Prostate gland (tissue), 2 donors: ENCODE measurements around the gene PTPA. TPM values are rescaled to one million over a fixed set of nuclear protein-coding genes. Genes with fewer than 3 reads are reported as not detected.
"Not testable (repeated sequence)": the region's sequence is repeated elsewhere in the genome, so short reads cannot be mapped to it uniquely, and the experiment has no call there.

ENCODE experiments used
- DNase-seq: peaks from one replicate; pipeline ENCODE4 v3.0.0-alpha.2; 2019; ENCODE audit warnings: low spot score
- H3K27ac ChIP-seq, 2 donors: fragments of 200-600 bp; sonication (generic); 2 replicates each; pipeline ENCODE4 v1.5.1; 2017 to 2019
- H3K27me3 ChIP-seq: fragments of 200-600 bp; sonication (generic); replicated peaks from 2 replicates; pipeline ENCODE4 v1.5.1; 2019; ENCODE audit not compliant: insufficient read depth
- H3K36me3 ChIP-seq, 2 donors: fragments of 200-600 bp; sonication (generic); 1 replicate in 1 of 2; 2 replicates in 1 of 2; pipeline versions ENCODE4 v1.5.1 to v1.8.1; 2017 to 2019
- H3K4me1 ChIP-seq: fragments of 200-600 bp; sonication (generic); replicated peaks from 2 replicates; pipeline ENCODE4 v1.5.1; 2019
- H3K4me3 ChIP-seq, 2 donors: fragments of 200-600 bp; sonication (generic); 2 replicates each; pipeline ENCODE4 v1.5.1; 2017 to 2019
- H3K9me3 ChIP-seq: fragments of 200-600 bp; sonication (generic); 2 replicates; pipeline ENCODE4 v1.5.1; 2017
- CTCF ChIP-seq, 4 experiments: fragments of 200-600 bp in 2 of 4; fragments of 450-650 bp in 2 of 4; sonication (generic) in 2 of 4; IDR thresholded peaks; 1 replicate in 3 of 4; 2 replicates in 1 of 4; pipeline ENCODE4 v1.5.1; 2016 to 2019; ENCODE audit warnings: antibody characterized with exemption in 4 of 4, mild to moderate bottlenecking in 2 of 4, moderate library complexity in 2 of 4
- POLR2A ChIP-seq: fragments of 450-650 bp; IDR thresholded peaks from one replicate; pipeline ENCODE4 v1.6.1; 2016; ENCODE audit warnings: antibody characterized with exemption, mild to moderate bottlenecking
- POLR2AphosphoS5 ChIP-seq: sonication (generic); formaldehyde crosslinking; IDR thresholded peaks from one replicate; pipeline ENCODE4 v1.6.1; 2017; ENCODE audit warnings: antibody characterized with exemption
- WGBS: methylation state at CpG from one replicate; pipeline ENCODE4 v1.1.5; 2018; 5-methylcytosine and 5-hydroxymethylcytosine counted together
- intact Hi-C: fragments of 100-400 bp; cut with DNase I; formaldehyde crosslinking; loops from one replicate; pipeline ENCODE4 v1.14.2; 2022
- total RNA-seq, 2 donors: library from RNA; depleted of rRNA; stranded (reverse); fragments of >200 nt; gene quantifications; one replicate each; pipeline ENCODE4 v1.1.0, GENCODE V29; 2016

The PTPA gene
- total RNA-seq, 2 donors from 2014 or later, result 165 to 173 TPM

GRCh38 chr9:129187042-129187441 is 75.8 kb downstream of the PTPA start:
- intact Hi-C loops, result no loop called here
- no peak overlapping the region for H3K27ac ChIP-seq
- TF ChIP-seq CTCF (IDR thresholded peaks at IDR 0.05) (no peak), POLR2AphosphoS5 (no peak), POLR2A (no peak)
- H3K27me3 ChIP-seq, result no peaks in the 10 kb centered on the region
- 100% methylated on average over 1 of the region's 1 CpG for WGBS
- no peak overlapping the region for H3K4me3 ChIP-seq
- no peaks in the 10 kb centered on the region for H3K36me3 ChIP-seq
- no peak for DNase-seq
- H3K9me3 ChIP-seq, result no peaks in the 10 kb centered on the region
- no peaks in the 10 kb centered on the region for H3K4me1 ChIP-seq

GRCh38 chr9:129189971-129190370 is 78.8 kb downstream of the PTPA start:
- H3K36me3 ChIP-seq, H3K27ac ChIP-seq, intact Hi-C loops, DNase-seq, H3K4me3 ChIP-seq, H3K27me3 ChIP-seq, H3K9me3 ChIP-seq, H3K4me1 ChIP-seq: not testable (repeated sequence)
- 96% methylated on average over 8 of the region's 8 CpGs for WGBS

- H3K36me3 ChIP-seq, result no peaks in the 10 kb centered on the region
- intact Hi-C loops, result no loop called here
- DNase-seq, result no peak
- H3K27me3 ChIP-seq, result no peaks in the 10 kb centered on the region
- H3K4me1 ChIP-seq, result no peaks in the 10 kb centered on the region
- H3K4me3 ChIP-seq, result no peak overlapping the region
- 90% methylated on average over 7 of the region's 7 CpGs for WGBS
- H3K9me3 ChIP-seq, result no peaks in the 10 kb centered on the region
- TF ChIP-seq POLR2AphosphoS5, result no peak
- no peak for TF ChIP-seq POLR2A
- TF ChIP-seq CTCF (IDR thresholded peaks at IDR 0.05), result no peak
- no peak overlapping the region for H3K27ac ChIP-seq
These were observed 80.0 kb downstream of the PTPA start for GRCh38 chr9:129191234-129191633.

GRCh38 chr9:129193655-129194054 is 82.4 kb downstream of the PTPA start:
- no peaks in the 10 kb centered on the region for H3K9me3 ChIP-seq
- DNase-seq, result no peak
- H3K4me1 ChIP-seq, result no peaks in the 10 kb centered on the region
- no peaks in the 10 kb centered on the region for H3K27me3 ChIP-seq
- intact Hi-C loops, result no loop called here
- WGBS, result 79% methylated on average over 7 of the region's 7 CpGs
- no peaks in the 10 kb centered on the region for H3K36me3 ChIP-seq
- H3K27ac ChIP-seq, result no peak overlapping the region
- TF ChIP-seq POLR2AphosphoS5 (no peak), CTCF (IDR thresholded peaks at IDR 0.05) (no peak), POLR2A (no peak)
- H3K4me3 ChIP-seq, result no peak overlapping the region

- Histone ChIP-seq H3K4me3 (no peak overlapping the region), H3K36me3 (no peaks in the 10 kb centered on the region), H3K27ac (no peak overlapping the region), H3K9me3 (no peaks in the 10 kb centered on the region), H3K4me1 (no peaks in the 10 kb centered on the region), H3K27me3 (no peaks in the 10 kb centered on the region)
- DNase-seq, result no peak
- intact Hi-C loops, result no loop called here
- 68% methylated on average over 3 of the region's 3 CpGs for WGBS
- TF ChIP-seq POLR2AphosphoS5 (no peak), CTCF (IDR thresholded peaks at IDR 0.05) (no peak), POLR2A (no peak)
These were observed 83.0 kb downstream of the PTPA start for GRCh38 chr9:129194221-129194620.
